OCI-LY1 (cell line): ENCODE data around the gene HS3ST4.

Experiments
- EZH2 ChIP-seq: fragments of 200-600 bp; sonication (generic), shearing (Covaris generic); IDR thresholded peaks from 2 replicates; pipeline ENCODE4 v1.8.0; 2017; ENCODE audit warnings: borderline replicate concordance, mixed run types, mild to moderate bottlenecking, antibody characterized with exemption, low read length, moderate library complexity, mixed read lengths
- TF ChIP-seq, protein P1 (sequence below): fragments of 200-600 bp; sonication (generic), shearing (Covaris generic); IDR thresholded peaks from 2 replicates; pipeline ENCODE4 v1.5.1; 2017; ENCODE audit warnings: mild to moderate bottlenecking, antibody characterized with exemption, low read length, moderate library complexity, mixed read lengths

DNA sequence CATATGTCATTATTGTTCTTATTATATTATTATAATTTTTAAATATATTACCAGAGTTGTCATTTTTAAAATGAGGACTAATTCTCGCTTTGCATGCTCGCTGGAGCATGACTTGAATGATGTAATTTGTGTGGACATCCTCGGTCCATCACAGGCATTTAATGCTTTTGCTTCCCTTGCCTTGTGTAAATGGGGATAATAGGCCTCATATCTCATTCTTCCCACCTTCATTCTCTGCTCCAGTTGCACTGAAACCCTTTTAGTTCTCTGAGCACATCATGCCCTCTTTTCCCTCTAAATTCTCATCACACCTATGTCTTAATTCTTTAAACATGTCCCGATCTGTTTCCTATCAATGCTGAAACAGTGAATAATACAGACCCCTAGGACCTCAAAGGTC, 285.4 kb downstream of the HS3ST4 start:
- TF ChIP-seq, protein P1, sequence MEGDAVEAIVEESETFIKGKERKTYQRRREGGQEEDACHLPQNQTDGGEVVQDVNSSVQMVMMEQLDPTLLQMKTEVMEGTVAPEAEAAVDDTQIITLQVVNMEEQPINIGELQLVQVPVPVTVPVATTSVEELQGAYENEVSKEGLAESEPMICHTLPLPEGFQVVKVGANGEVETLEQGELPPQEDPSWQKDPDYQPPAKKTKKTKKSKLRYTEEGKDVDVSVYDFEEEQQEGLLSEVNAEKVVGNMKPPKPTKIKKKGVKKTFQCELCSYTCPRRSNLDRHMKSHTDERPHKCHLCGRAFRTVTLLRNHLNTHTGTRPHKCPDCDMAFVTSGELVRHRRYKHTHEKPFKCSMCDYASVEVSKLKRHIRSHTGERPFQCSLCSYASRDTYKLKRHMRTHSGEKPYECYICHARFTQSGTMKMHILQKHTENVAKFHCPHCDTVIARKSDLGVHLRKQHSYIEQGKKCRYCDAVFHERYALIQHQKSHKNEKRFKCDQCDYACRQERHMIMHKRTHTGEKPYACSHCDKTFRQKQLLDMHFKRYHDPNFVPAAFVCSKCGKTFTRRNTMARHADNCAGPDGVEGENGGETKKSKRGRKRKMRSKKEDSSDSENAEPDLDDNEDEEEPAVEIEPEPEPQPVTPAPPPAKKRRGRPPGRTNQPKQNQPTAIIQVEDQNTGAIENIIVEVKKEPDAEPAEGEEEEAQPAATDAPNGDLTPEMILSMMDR: no peak
- no peak for TF ChIP-seq EZH2
